A549 (cell line): ENCODE data around the gene KCP. TPM values are rescaled to one million over a fixed set of nuclear protein-coding genes. Genes with fewer than 3 reads are reported as not detected.
A peak's percentile ranks its signal among the peaks of the same experiment; 100 is the strongest.

Experiments used
- ATAC-seq, 2 experiments: fragments of 200-7000 bp in 1 of 2; fragments of >200 bp in 1 of 2; cut with Nextera tagmentation in 1 of 2; cut with Tn5 transposase in 1 of 2; 3 replicates each; pipeline versions ENCODE4 v1.8.0 to v1.9.1; 2018 to 2020; ENCODE audit warnings: mild to moderate bottlenecking in 1 of 2, moderate library complexity in 1 of 2
- CTCF ChIA-PET: fragments of 300-600 bp; sonication (Branson Sonifier 250); formaldehyde crosslinking; extraction: SDS; loops from one replicate; lab custom pipeline; 2021; ENCODE audit warnings: antibody characterized with exemption, inconsistent platforms; lab: Yijun Ruan, JAX
- POLR2A ChIA-PET: fragments of 350-600 bp; formaldehyde crosslinking; extraction: SDS; loops from one replicate; lab custom pipeline; 2021; ENCODE audit warnings: antibody characterized with exemption, inconsistent platforms; lab: Yijun Ruan, JAX
- DNase-seq, 2 experiments: peaks; one replicate each; pipeline versions ENCODE4 v3.0.0 to v3.0.0-alpha.2; 2011 to 2016; ENCODE audit warnings: low read depth in 1 of 2, low spot score in 1 of 2
- FAIRE-seq: peaks from 2 replicates; lab custom pipeline; 2011; peaks lifted over from hg19 to GRCh38; lab: Jason Lieb, UNC
- H3K27ac ChIP-seq, 2 experiments: fragments of >200 bp; sonication (Bioruptor Twin); formaldehyde crosslinking; 3 replicates each; pipeline ENCODE4 v1.5.1; 2016 to 2017
- H3K4me1 ChIP-seq: fragments of >200 bp; sonication (Bioruptor Twin); formaldehyde crosslinking; 3 replicates; pipeline ENCODE4 v1.6.1; 2016
- H3K4me2 ChIP-seq: fragments of >200 bp; sonication (Bioruptor Twin); formaldehyde crosslinking; 3 replicates; pipeline ENCODE4 v1.6.1; 2016
- H3K4me3 ChIP-seq: fragments of >200 bp; sonication (Bioruptor Twin); formaldehyde crosslinking; 3 replicates; pipeline ENCODE4 v1.5.1; 2016
- H3K9me3 ChIP-seq: fragments of >200 bp; sonication (Bioruptor Twin); formaldehyde crosslinking; 3 replicates; pipeline ENCODE4 v1.6.1; 2016
- ATOH8 ChIP-seq: fragments of 250-450 bp; sonication (Bioruptor Pico); IDR thresholded peaks from 2 replicates; pipeline ENCODE4 v1.5.0; 2020; ENCODE audit warnings: low read depth, mild to moderate bottlenecking, moderate library complexity
- CTCF ChIP-seq: fragments of >200 bp; sonication (Bioruptor Twin); formaldehyde crosslinking; IDR thresholded peaks from 3 replicates; pipeline ENCODE4 v1.5.1; 2016
- EHF ChIP-seq: fragments of 250-450 bp; sonication (Bioruptor Pico); IDR thresholded peaks from 2 replicates; pipeline ENCODE4 v1.5.0; 2020; ENCODE audit warnings: mild to moderate bottlenecking
- EHMT2 ChIP-seq: fragments of 200-600 bp; sonication (generic); IDR thresholded peaks from 2 replicates; pipeline ENCODE4 v1.6.1; 2016; ENCODE audit warnings: antibody characterized with exemption, low read depth, mild to moderate bottlenecking, moderate library complexity
- EP300 ChIP-seq, 2 experiments: fragments of >200 bp; sonication (Bioruptor Twin); formaldehyde crosslinking; IDR thresholded peaks; 2 replicates in 1 of 2; 3 replicates in 1 of 2; pipeline ENCODE4 v1.6.1; 2016 to 2017
- ESRRA ChIP-seq: fragments of 150-350 bp; IDR thresholded peaks from 2 replicates; pipeline ENCODE4 v1.6.1; 2014; ENCODE audit warnings: mild to moderate bottlenecking, low read length, borderline replicate concordance
- HES2 ChIP-seq: fragments of >200 bp; sonication (Bioruptor Twin); formaldehyde crosslinking; IDR thresholded peaks from 2 replicates; pipeline ENCODE4 v1.6.1; 2016
- MAFK ChIP-seq: fragments of 450-650 bp; IDR thresholded peaks from 2 replicates; pipeline ENCODE4 v1.6.1; 2014; ENCODE audit not compliant: partially characterized antibody
- MYC ChIP-seq: IDR thresholded peaks from 2 replicates; pipeline ENCODE4 v1.6.1; 2012; ENCODE audit warnings: mild to moderate bottlenecking, inconsistent platforms, low read length, improper control_type of control experiment, borderline replicate concordance
- NPAS2 ChIP-seq: fragments of 250-450 bp; sonication (Bioruptor Pico); IDR thresholded peaks from 2 replicates; pipeline ENCODE4 v1.8.0; 2022; ENCODE audit warnings: mild to moderate bottlenecking, moderate library complexity, borderline replicate concordance
- NR3C1 ChIP-seq: fragments of >200 bp; sonication (Bioruptor Twin); formaldehyde crosslinking; IDR thresholded peaks from 3 replicates; pipeline ENCODE4 v1.6.1; 2017
- PHF8 ChIP-seq: fragments of 200-600 bp; sonication (generic); IDR thresholded peaks from 2 replicates; pipeline ENCODE4 v1.6.1; 2016; ENCODE audit warnings: low read depth, mild to moderate bottlenecking, antibody characterized with exemption, moderate library complexity, borderline replicate concordance
- POLR2AphosphoS2 ChIP-seq: conservative IDR thresholded peaks from 2 replicates; pipeline ENCODE4 v1.6.1; 2012; ENCODE audit warnings: low read length, improper control_type of control experiment, inconsistent platforms
- RCOR1 ChIP-seq: fragments of 150-350 bp; IDR thresholded peaks from 2 replicates; pipeline ENCODE4 v1.6.1; 2014; ENCODE audit warnings: antibody characterized with exemption, low read length, low read depth
- RFX5 ChIP-seq: fragments of 450-650 bp; IDR thresholded peaks from 2 replicates; pipeline ENCODE4 v1.7.1; 2014; ENCODE audit warnings: antibody characterized with exemption, mild to moderate bottlenecking, moderate library complexity
- TFCP2L1 ChIP-seq: fragments of 250-450 bp; sonication (Bioruptor Pico); IDR thresholded peaks from 2 replicates; pipeline ENCODE4 v1.5.0; 2021; ENCODE audit warnings: mild to moderate bottlenecking
- ZSCAN20 ChIP-seq: fragments of 250-450 bp; sonication (Bioruptor Pico); IDR thresholded peaks from 2 replicates; pipeline ENCODE4 v1.8.0; 2022; ENCODE audit warnings: mild to moderate bottlenecking, moderate library complexity
- WGBS: methylation state at CpG from one replicate; pipeline ENCODE4 v1.1.6; 2017; ENCODE audit errors: missing lambda C conversion rate; 5-methylcytosine and 5-hydroxymethylcytosine counted together
- polyA plus RNA-seq, 4 experiments: library from polyadenylated mRNA; depleted of rRNA in 3 of 4; stranded (reverse); fragments of >200 nt; fragmentation: RNase III in 1 of 4; extraction: RNeasy Plus Mini Kit Qiagen cat#74134 plus additional on column Dnase treatment in 1 of 4; gene quantifications; 2 replicates in 3 of 4; 3 replicates in 1 of 4; pipeline ENCODE4 v1.2.3, GENCODE V29; 2011 to 2017

The KCP gene
- polyA plus RNA-seq, 2 of the 4 experiments (the other 2 are of a cell fraction), result 0.14 TPM; not detected in 1

GRCh38 chr7:128835231-128835751 lies 75.2 kb downstream of the KCP start (continued):
- TF ChIP-seq CTCF (no peak), PHF8 (no peak), RFX5 (no peak), MYC (no peak)

- H3K4me3 ChIP-seq, result no peak overlapping the region
- FAIRE-seq, result no peak
- ChIA-PET POLR2A (interaction anchor here (0.7 kb wide), 1 partner anchor 14 kb away, joined by 8 read pairs; no protein-coding TSS in a partner anchor), CTCF (interaction anchor here (2.9 to 5.6 kb wide), 2 partner anchors 8 to 15 kb away, joined by 16 to 22 read pairs; no protein-coding TSS in a partner anchor)
- no peaks in the 10 kb centered on the region for H3K9me3 ChIP-seq
- H3K4me2 ChIP-seq, result peak overlapping the region; percentile 15
- peaks cover 38% of the 10 kb centered on the region for H3K4me1 ChIP-seq
- 25% methylated on average over 4 of the region's 4 CpGs for WGBS
- peak in 1 of 2 experiments; percentile 31; a peak in 3 of 6 replicates for ATAC-seq
- no peak for TF ChIP-seq EP300 (IDR thresholded peaks at IDR 0.05)
- TF ChIP-seq POLR2AphosphoS2, result no peak
- no peak for TF ChIP-seq HES2
- no peak for TF ChIP-seq RFX5
- no peak for DNase-seq
- peak overlapping the region in 1 of 2 experiments; percentile 50; a peak in 2 of 6 replicates for H3K27ac ChIP-seq
These were observed 76.6 kb downstream of the KCP start for GRCh38 chr7:128833946-128834325.

- peak in 1 of 2 experiments; percentile 44; a peak in 3 of 6 replicates for ATAC-seq
- WGBS, result 63% methylated on average over 11 of the region's 13 CpGs
- Histone ChIP-seq H3K4me1 (peaks cover 40% of the 10 kb centered on the region), H3K9me3 (no peaks in the 10 kb centered on the region), H3K4me2 (peak overlapping the region; percentile 15), H3K27ac (peak overlapping the region in 1 of 2 experiments; percentile 50; a peak in 3 of 6 replicates), H3K4me3 (no peak overlapping the region)
- CTCF ChIA-PET, result interaction anchor here (1.4 to 5.6 kb wide), 3 partner anchors 9 to 47 kb away, joined by 5 to 22 read pairs (median 16); no protein-coding TSS in a partner anchor
- no peak for DNase-seq
- POLR2A ChIA-PET, result interaction anchor here (0.7 kb wide), 1 partner anchor 14 kb away, joined by 8 read pairs; no protein-coding TSS in a partner anchor
- TF ChIP-seq NR3C1 (no peak), TFCP2L1 (CRISPR knock-in tag) (no peak), ZSCAN20 (no peak), ATOH8 (no peak), ESRRA (no peak), RCOR1 (no peak), NPAS2 (CRISPR knock-in tag) (no peak), CTCF (no peak), EHMT2 (no peak), HES2 (no peak), EHF (no peak), MAFK (no peak)
- FAIRE-seq, result no peak
These were observed 77.2 kb downstream of the KCP start for GRCh38 chr7:128833148-128833945.
